Keratinocyte (primary cell): Measurements from ENCODE around the gene SPTLC2. TPM values are rescaled to one million over a fixed set of nuclear protein-coding genes. Genes with fewer than 3 reads are reported as not detected.

Experiments used
- DNase-seq: peaks from one replicate; pipeline ENCODE4 v3.0.0-alpha.2; 2011; ENCODE audit warnings: low read depth, missing footprints, low spot score
- FAIRE-seq: peaks from 2 replicates; lab custom pipeline; 2011; peaks lifted over from hg19 to GRCh38; lab: Jason Lieb, UNC
- H2AFZ ChIP-seq: 2 replicates; pipeline ENCODE4 v1.6.0; 2012; ENCODE audit warnings: low read length, control low read depth, inconsistent platforms; ENCODE audit not compliant: control insufficient read depth
- H3K27ac ChIP-seq: 2 replicates; pipeline ENCODE4 v1.5.1; 2011; ENCODE audit warnings: low read length; ENCODE audit not compliant: control insufficient read depth, insufficient read depth
- H3K27me3 ChIP-seq: 3 replicates; pipeline ENCODE4 v1.6.0; 2011; ENCODE audit warnings: low read length; ENCODE audit not compliant: control insufficient read depth, insufficient read depth; ENCODE audit errors: extremely low read depth
- H3K36me3 ChIP-seq, 2 experiments: 2 replicates in 1 of 2; 3 replicates in 1 of 2; pipeline ENCODE4 v1.5.1; 2011; ENCODE audit warnings: low read length in 2 of 2, mild to moderate bottlenecking in 1 of 2; ENCODE audit not compliant: control insufficient read depth in 2 of 2, insufficient read depth in 2 of 2; ENCODE audit errors: extremely low read depth in 1 of 2
- H3K4me1 ChIP-seq: 3 replicates; pipeline ENCODE4 v1.5.1; 2011; ENCODE audit warnings: low read length; ENCODE audit not compliant: control insufficient read depth, insufficient read depth; ENCODE audit errors: extremely low read depth
- H3K4me2 ChIP-seq: 3 replicates; pipeline ENCODE4 v1.6.0; 2011; ENCODE audit warnings: low read depth, low read length; ENCODE audit not compliant: control insufficient read depth, insufficient read depth; ENCODE audit errors: extremely low read depth
- H3K4me3 ChIP-seq, 3 experiments: fragments of 200-600 bp in 1 of 3; sonication (generic) in 1 of 3; 2 replicates in 2 of 3; 3 replicates in 1 of 3; pipeline ENCODE4 v1.5.1; 2011 to 2016; ENCODE audit warnings: low read length in 3 of 3, mild to moderate bottlenecking in 3 of 3, control low read depth in 2 of 3, inconsistent platforms in 1 of 3, low read depth in 1 of 3, mixed read lengths in 1 of 3, mixed run types in 1 of 3, moderate library complexity in 1 of 3; ENCODE audit not compliant: control insufficient read depth in 2 of 3, insufficient read depth in 2 of 3; ENCODE audit errors: extremely low read depth in 1 of 3
- H3K79me2 ChIP-seq: 2 replicates; pipeline ENCODE4 v1.6.0; 2012; ENCODE audit warnings: low read length; ENCODE audit not compliant: control insufficient read depth, insufficient read depth
- H3K9ac ChIP-seq: 3 replicates; pipeline ENCODE4 v1.6.0; 2011; ENCODE audit warnings: low read length; ENCODE audit not compliant: control insufficient read depth, insufficient read depth; ENCODE audit errors: extremely low read depth
- H3K9me1 ChIP-seq: 3 replicates; pipeline ENCODE4 v1.6.0; 2011; ENCODE audit warnings: low read length; ENCODE audit not compliant: control insufficient read depth, insufficient read depth; ENCODE audit errors: extremely low read depth
- H3K9me3 ChIP-seq: 2 replicates; pipeline ENCODE4 v1.5.1; 2012; ENCODE audit warnings: low read depth, low read length; ENCODE audit not compliant: control insufficient read depth
- H4K20me1 ChIP-seq: 3 replicates; pipeline ENCODE4 v1.6.0; 2011; ENCODE audit warnings: low read length; ENCODE audit not compliant: control insufficient read depth, insufficient read depth; ENCODE audit errors: extremely low read depth
- EZH2 ChIP-seq: IDR thresholded peaks from one replicate; pipeline ENCODE4 v1.6.1; 2012; ENCODE audit warnings: inconsistent platforms, mild to moderate bottlenecking, low read length, moderate library complexity
- dilution Hi-C: fragments of 300-500 bp; cut with MboI; formaldehyde crosslinking; loops from one replicate; pipeline ENCODE4 v1.7.0; 2020; ENCODE audit warnings: low sequenced_read_pairs; ENCODE audit not compliant: extremely low pct_ligation_motif_present
- polyA plus RNA-seq, 5 experiments: library from polyadenylated mRNA; depleted of rRNA in 3 of 5; stranded (reverse) in 3 of 5; stranded (forward) in 1 of 5; unstranded in 1 of 5; fragments of >200 nt; gene quantifications; 1 replicate in 1 of 5; 2 replicates in 3 of 5; 3 replicates in 1 of 5; pipeline versions ENCODE4 v1.2.1 to v1.2.3, GENCODE V29; 2011 to 2012; ENCODE audit warnings: missing spikeins in 2 of 5, low read depth in 1 of 5, low replicate concordance in 1 of 5
- TF ChIP-seq, protein P1 (sequence below), 3 experiments: IDR thresholded peaks in 1 of 3; conservative IDR thresholded peaks in 1 of 3; optimal IDR thresholded peaks in 1 of 3; 2 replicates in 2 of 3; 3 replicates in 1 of 3; pipeline versions ENCODE3 to v1.5.1; 2011; ENCODE audit warnings: low read length in 3 of 3, mild to moderate bottlenecking in 3 of 3, moderate library complexity in 2 of 3, control low read depth in 1 of 3, inconsistent platforms in 1 of 3; ENCODE audit not compliant: insufficient read depth in 2 of 3; ENCODE audit errors: extremely low read depth in 1 of 3

The SPTLC2 gene
- polyA plus RNA-seq, 1 donor (not counting 4 experiments of a cell fraction or from before 2014, with no cell fraction given) = 46.8 TPM

DNA sequence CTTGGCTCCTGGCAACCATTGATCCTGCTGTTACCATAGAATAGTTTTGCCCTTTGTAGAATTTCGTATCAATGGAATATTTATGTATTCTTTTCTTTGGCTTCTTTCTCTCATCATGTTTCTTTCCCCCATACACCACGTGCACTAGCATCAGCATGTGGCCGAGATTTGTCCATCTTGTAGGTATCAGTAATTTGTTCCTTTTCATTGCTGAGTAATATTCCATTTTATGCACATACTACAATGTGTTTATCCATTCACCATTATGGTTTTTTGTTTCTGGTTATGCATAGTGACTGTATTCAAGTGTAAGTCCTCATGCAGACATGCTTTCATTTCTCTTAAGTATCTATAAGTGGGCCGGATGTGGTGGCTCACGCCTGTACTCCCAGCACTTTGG is 113.3 kb downstream of the SPTLC2 start:
- Histone ChIP-seq H3K27ac (no peak overlapping the region), H3K9ac (no peak overlapping the region), H3K4me3 (no peak overlapping the region), H3K27me3 (peaks cover 19% of the 10 kb centered on the region), H4K20me1 (no peaks in the 10 kb centered on the region), H3K4me1 (peaks cover 4% of the 10 kb centered on the region), H3K4me2 (no peak overlapping the region), H3K79me2 (no peaks in the 10 kb centered on the region), H3K36me3 (peaks cover 2 to 12% of the 10 kb centered on the region in 2 experiments), H3K9me3 (no peaks in the 10 kb centered on the region), H3K9me1 (no peaks in the 10 kb centered on the region), H2AFZ (no peak overlapping the region)
- FAIRE-seq (no peak), DNase-seq (no peak)
- TF ChIP-seq, protein P1, sequence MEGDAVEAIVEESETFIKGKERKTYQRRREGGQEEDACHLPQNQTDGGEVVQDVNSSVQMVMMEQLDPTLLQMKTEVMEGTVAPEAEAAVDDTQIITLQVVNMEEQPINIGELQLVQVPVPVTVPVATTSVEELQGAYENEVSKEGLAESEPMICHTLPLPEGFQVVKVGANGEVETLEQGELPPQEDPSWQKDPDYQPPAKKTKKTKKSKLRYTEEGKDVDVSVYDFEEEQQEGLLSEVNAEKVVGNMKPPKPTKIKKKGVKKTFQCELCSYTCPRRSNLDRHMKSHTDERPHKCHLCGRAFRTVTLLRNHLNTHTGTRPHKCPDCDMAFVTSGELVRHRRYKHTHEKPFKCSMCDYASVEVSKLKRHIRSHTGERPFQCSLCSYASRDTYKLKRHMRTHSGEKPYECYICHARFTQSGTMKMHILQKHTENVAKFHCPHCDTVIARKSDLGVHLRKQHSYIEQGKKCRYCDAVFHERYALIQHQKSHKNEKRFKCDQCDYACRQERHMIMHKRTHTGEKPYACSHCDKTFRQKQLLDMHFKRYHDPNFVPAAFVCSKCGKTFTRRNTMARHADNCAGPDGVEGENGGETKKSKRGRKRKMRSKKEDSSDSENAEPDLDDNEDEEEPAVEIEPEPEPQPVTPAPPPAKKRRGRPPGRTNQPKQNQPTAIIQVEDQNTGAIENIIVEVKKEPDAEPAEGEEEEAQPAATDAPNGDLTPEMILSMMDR (optimal IDR thresholded peaks at IDR 0.05 in 1 of 3, IDR thresholded peaks at IDR 0.05 in 1 of 3, conservative IDR thresholded peaks at IDR 0.05 in 1 of 3; ENCODE audit: extremely low read depth in 1 of 3, insufficient read depth in 2 of 3, low read length in 3 of 3) = no peak
- no peak for TF ChIP-seq EZH2
- dilution Hi-C loops = no loop called here

DNA sequence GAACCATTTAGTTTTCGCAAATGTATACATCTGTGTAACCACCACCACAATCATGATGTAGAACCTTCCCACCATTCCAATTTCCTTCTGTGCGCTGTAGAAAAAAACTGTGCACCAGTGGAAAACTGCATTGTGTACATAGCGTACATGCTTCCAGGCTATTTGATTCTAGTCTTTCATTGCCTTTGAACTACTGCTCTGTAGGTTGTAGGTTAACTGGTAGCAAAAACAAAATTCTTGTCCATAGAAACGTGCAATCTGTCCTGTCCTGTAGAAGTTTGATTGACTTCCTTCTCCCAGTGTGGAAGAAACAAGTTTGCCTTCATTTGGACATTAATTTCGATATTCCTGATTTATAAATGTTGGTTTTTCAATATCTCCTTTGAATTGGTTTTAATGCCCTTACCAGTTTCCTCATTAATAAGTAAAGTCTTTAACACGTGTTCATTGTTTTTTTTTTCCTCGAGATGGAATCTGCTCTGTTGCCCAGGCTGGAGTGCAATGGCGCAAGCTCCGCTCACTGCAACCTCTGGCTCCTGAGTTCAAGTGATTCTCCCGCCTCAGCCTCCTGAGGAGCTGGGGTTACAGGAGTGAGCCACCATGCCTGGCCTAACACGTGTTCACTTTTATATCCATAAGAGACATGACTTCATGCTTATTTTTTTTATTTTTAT is 114.2 kb downstream of the SPTLC2 start:
- H3K36me3 ChIP-seq = peaks cover 0 to 10% of the 10 kb centered on the region in 2 experiments
- H3K9ac ChIP-seq = no peak overlapping the region
- no peaks in the 10 kb centered on the region for H4K20me1 ChIP-seq
- no peak overlapping the region for H3K4me2 ChIP-seq
- no peak overlapping the region for H3K27ac ChIP-seq
- dilution Hi-C loops = no loop called here
- H3K9me3 ChIP-seq = no peaks in the 10 kb centered on the region
- no peak overlapping the region for H3K4me3 ChIP-seq
- FAIRE-seq (no peak), DNase-seq (no peak)
- H3K79me2 ChIP-seq = no peaks in the 10 kb centered on the region
- peaks cover 4% of the 10 kb centered on the region for H3K4me1 ChIP-seq
- no peaks in the 10 kb centered on the region for H3K9me1 ChIP-seq
- TF ChIP-seq, protein P1 (optimal IDR thresholded peaks at IDR 0.05 in 1 of 3, IDR thresholded peaks at IDR 0.05 in 1 of 3, conservative IDR thresholded peaks at IDR 0.05 in 1 of 3; ENCODE audit: extremely low read depth in 1 of 3, insufficient read depth in 2 of 3, low read length in 3 of 3) = no peak
- no peak for TF ChIP-seq EZH2
- peaks cover 24% of the 10 kb centered on the region for H3K27me3 ChIP-seq
- no peak overlapping the region for H2AFZ ChIP-seq
